22Rv1 (cell line): ENCODE data around the gene NCKAP5.

Experiments used
- H3K27ac ChIP-seq: fragments of 450-650 bp; 2 replicates; pipeline ENCODE4 v1.5.1; 2017
- CTCF ChIP-seq: fragments of 450-650 bp; IDR thresholded peaks from 2 replicates; pipeline ENCODE4 v1.5.1; 2017; ENCODE audit warnings: mild to moderate bottlenecking
- ZFX ChIP-seq: fragments of 450-650 bp; IDR thresholded peaks from 2 replicates; pipeline ENCODE4 v1.6.1; 2017; ENCODE audit warnings: antibody characterized with exemption, borderline replicate concordance

The NCKAP5 gene

GRCh38 chr2:133422931-133423351 lies 145.3 kb downstream of the NCKAP5 start:
- H3K27ac ChIP-seq, result no peak overlapping the region
- TF ChIP-seq ZFX (no peak), CTCF (no peak)

GRCh38 chr2:133421516-133422324 lies 146.5 kb downstream of the NCKAP5 start:
- no peak for TF ChIP-seq ZFX
- TF ChIP-seq CTCF, result no peak
- H3K27ac ChIP-seq, result no peak overlapping the region

- no peak overlapping the region for H3K27ac ChIP-seq
- TF ChIP-seq CTCF (no peak), ZFX (no peak)
These were observed 147.5 kb downstream of the NCKAP5 start for GRCh38 chr2:133420788-133421187.

- no peak overlapping the region for H3K27ac ChIP-seq
- no peak for TF ChIP-seq ZFX
These were observed 149.6 kb downstream of the NCKAP5 start for GRCh38 chr2:133418671-133419070.

- H3K27ac ChIP-seq, result no peak overlapping the region
- TF ChIP-seq ZFX, result no peak
These were observed 150.2 kb downstream of the NCKAP5 start for GRCh38 chr2:133418021-133418420.

GRCh38 chr2:133417415-133417814 lies 150.8 kb downstream of the NCKAP5 start:
- TF ChIP-seq ZFX, result no peak
- no peak for TF ChIP-seq CTCF

GRCh38 chr2:133416736-133417135 lies 151.5 kb downstream of the NCKAP5 start:
- no peak overlapping the region for H3K27ac ChIP-seq

More at GRCh38 chr2:133417415-133417814, 150.8 kb downstream of the NCKAP5 start:
- H3K27ac ChIP-seq, result no peak overlapping the region

More at GRCh38 chr2:133416736-133417135, 151.5 kb downstream of the NCKAP5 start:
- TF ChIP-seq CTCF, result no peak
- TF ChIP-seq ZFX, result no peak
